Measurements from ENCODE around the gene GLB1L.
"Not testable (repeated sequence)": the region's sequence is repeated elsewhere in the genome, so short reads cannot be mapped to it uniquely, and the experiment has no call there.

Gene GLB1L

GRCh38 chr2:219279916-219280516 lies 34.8 kb upstream of the GLB1L start:
- DNase-seq = no peak

- DNase-seq = peak; percentile 71 to 98
Measured at GRCh38 chr2:219279151-219279915, 34.1 kb upstream of the GLB1L start, which contains the start of gene DNAJB2. Gene DNAJB2, plus strand, starts transcription at chr2:219279366. Its CDS starts 468 bp downstream, at chr2:219279834.

- DNase-seq = peak in 1 of 2 experiments; percentile 69
Measured at GRCh38 chr2:219278655-219279150, 33.5 kb upstream of the GLB1L start.

GRCh38 chr2:219277703-219278654 lies 32.7 kb upstream of the GLB1L start:
- DNase-seq = peak in 1 of 2 experiments; percentile 58

- DNase-seq = no peak
Measured at GRCh38 chr2:219274361-219274921, 29.2 kb upstream of the GLB1L start.

GRCh38 chr2:219273937-219274336 lies 28.7 kb upstream of the GLB1L start:
- no peak for DNase-seq

- no peak for DNase-seq
Measured at GRCh38 chr2:219272995-219273394, 27.8 kb upstream of the GLB1L start.

GRCh38 chr2:219272356-219272755 lies 27.1 kb upstream of the GLB1L start:
- no peak for DNase-seq

- no peak for DNase-seq
Measured at GRCh38 chr2:219271021-219271420, 25.8 kb upstream of the GLB1L start.

- no peak for DNase-seq
Measured at GRCh38 chr2:219270055-219270372, 24.8 kb upstream of the GLB1L start.

GRCh38 chr2:219269362-219270054 lies 24.3 kb upstream of the GLB1L start:
- no peak for DNase-seq

- no peak for DNase-seq
Measured at GRCh38 chr2:219268294-219268693, 23.1 kb upstream of the GLB1L start.

GRCh38 chr2:219266886-219267285 lies 21.6 kb upstream of the GLB1L start:
- no peak for DNase-seq

GRCh38 chr2:219266232-219266631 lies 21.0 kb upstream of the GLB1L start:
- no peak for DNase-seq

- no peak for DNase-seq
Measured at GRCh38 chr2:219261024-219261855, 16.0 kb upstream of the GLB1L start.

- not testable (repeated sequence) for DNase-seq
Measured at GRCh38 chr2:219258942-219259341, 13.7 kb upstream of the GLB1L start.

GRCh38 chr2:219254590-219255201 lies 9.5 kb upstream of the GLB1L start:
- no peak for DNase-seq

- peak; percentile 45 to 78 for DNase-seq
Measured at GRCh38 chr2:219253753-219254589, 8.7 kb upstream of the GLB1L start, which contains the start of gene TUBA4A. Gene TUBA4A, minus strand, starts transcription at chr2:219253918. Its CDS starts 60 bp downstream, at chr2:219253858.

- no peak for DNase-seq
Measured at GRCh38 chr2:219252900-219253752, 7.9 kb upstream of the GLB1L start, which contains the start of gene TUBA4B. Gene TUBA4B, plus strand, starts transcription at chr2:219253243. Its CDS starts 165 bp downstream, at chr2:219253408.

Measured in cerebellar nuclear complex (tissue), 1 donor.